Colon (tissue), 2 donors: ENCODE data around the gene MUC6.

ENCODE experiments used
- FAIRE-seq: peaks from 2 replicates; lab custom pipeline; 2012; peaks lifted over from hg19 to GRCh38; lab: Jason Lieb, UNC
- donor health status: control.
- donor health status: control.

The MUC6 gene

DNA sequence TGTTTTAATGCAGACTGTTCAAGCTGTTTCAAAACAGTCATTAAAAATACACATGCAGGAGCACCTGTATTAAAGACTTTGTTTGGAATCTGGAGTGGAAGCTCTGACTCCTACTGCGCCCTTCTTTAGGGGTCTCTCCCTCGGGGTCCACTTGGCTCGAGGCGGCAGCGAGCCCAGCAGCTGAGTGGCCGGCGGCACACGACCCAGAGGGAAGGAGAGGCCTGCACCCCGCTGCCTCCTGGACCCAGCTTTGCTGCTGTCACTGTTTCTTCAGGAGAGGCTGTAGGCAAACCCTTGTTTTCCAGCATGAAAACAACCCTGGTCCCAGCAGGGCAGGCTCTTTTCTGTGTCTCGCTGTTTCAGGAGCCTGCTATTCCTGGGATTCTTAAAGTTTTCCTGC, 29.2 kb downstream of the MUC6 start:
- no peak for FAIRE-seq

DNA sequence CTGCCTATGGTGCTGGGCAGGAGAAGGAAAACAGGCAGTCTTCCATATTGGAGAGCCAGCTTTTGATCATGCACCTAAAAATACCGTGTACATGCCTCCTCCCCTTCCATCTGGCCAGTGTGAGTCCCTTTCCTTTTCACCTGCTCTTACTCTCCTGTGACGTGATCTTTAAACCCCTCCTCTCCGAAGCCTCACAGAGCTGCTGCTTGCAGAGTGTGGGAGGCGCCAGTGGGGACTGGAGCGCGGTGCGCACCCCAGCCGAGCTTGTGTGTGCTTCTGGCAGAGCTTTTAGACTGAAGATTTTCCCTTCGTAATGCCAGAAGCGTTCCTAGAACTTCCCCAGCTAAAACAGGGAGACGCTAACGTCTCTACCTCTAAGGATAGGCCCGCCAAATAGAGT, 29.8 kb downstream of the MUC6 start:
- no peak for FAIRE-seq

DNA sequence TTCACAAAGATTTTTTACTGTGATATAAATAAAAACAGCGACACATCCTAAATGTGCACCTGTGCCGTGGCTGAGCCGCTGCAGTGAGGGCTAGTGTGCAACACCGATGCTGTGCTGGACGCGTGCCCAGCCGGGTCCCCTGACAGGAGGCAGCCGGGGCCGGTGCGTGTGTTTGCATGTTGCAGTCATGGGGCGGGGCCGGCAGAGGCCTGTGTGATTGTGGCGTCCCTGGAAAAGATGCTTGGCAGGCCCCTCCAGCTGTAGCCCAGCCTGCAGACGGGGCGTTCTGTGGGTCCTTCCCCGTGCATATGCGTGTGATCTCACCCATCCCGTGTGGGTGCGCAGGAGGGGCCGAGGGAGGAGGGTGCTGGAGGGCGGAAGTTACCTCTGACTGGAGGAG, 30.6 kb downstream of the MUC6 start:
- no peak for FAIRE-seq

DNA sequence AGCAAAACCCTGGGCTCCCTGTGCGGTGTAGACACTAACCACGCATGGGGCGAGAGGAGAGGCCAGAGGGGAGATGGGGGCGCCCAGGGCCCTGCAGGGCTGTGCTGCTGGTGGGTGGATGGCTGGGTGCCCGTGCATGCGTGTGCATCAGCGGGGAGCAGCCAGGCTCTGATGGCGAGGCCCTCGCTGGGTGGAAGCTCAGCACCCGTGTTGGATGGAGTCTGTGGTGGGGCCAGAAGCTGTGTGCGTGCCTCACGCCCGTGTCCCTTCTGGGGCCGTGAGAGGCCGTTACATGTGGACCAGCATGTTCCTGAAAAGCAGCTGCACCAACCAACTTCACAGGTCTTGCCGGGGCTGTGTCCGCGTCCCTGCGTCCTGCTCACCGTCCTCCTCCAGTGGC, 33.4 kb downstream of the MUC6 start:
- FAIRE-seq: no peak

DNA sequence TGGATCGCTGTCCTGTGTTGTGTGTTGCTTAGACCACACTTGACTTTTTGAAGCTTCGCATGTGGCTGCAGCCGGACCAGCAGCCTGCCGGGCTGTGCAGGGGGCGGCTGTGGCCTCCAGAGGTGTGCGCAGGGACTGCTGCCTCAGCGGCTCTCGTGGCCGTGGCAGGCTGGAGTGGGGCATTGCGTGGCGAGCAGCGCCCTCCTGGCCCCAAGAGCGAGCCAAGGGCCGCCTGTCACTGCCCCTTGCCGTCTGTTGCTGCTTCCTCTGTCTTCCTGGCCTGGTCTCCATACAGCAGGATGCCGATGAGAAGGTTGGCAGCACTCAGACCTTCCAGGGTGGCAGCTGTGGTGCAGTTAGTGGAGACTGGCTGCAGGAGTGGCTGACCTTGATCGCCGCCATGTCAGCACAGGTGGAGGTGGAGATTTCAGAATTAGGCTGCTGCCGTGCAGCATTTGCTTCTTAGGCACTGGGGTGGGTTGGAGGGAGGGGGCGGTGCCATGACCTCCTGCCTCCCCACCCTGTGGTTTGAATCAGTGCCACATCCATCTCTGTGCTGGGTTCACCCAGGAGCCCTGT, 34.0 kb downstream of the MUC6 start:
- FAIRE-seq: no peak

DNA sequence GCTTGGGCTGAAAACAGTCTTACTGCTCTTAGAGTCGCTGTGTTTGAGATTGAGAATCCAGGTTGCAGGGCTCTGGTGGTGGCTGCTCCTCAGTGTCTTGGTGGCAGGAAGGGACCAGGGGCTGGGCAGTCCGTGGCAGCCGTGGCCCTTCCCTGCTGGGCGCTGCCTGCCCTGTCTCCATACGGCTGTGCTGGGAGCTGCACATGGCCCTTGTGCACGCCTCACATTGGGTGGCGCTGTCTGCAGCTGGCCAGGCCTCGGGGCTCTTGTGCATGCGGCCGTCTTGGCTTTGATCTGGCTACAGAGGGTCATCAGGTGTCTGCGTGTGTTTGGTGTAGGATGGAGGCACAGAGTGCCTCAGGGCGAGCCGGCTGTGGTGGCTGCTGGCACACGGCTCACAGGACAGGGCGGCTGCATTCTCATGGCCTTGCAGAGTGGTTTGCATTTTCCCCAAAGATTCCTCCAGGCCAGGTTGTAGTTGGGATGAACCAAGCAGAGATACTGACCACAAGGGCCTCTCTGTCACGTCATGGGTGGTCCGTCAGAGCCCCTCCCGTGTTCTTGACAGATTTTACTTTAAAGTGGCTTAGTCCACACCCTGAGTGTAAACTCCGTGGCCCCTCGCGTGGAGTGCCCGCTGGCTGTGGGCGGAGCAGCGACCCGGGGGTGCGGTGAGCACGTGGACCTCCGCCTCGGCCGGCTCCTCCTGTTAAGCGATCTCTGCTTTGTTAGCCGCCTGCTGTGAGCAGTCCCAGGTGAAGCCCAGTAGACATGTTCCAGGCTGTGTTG, 34.7 kb downstream of the MUC6 start:
- FAIRE-seq: no peak

DNA sequence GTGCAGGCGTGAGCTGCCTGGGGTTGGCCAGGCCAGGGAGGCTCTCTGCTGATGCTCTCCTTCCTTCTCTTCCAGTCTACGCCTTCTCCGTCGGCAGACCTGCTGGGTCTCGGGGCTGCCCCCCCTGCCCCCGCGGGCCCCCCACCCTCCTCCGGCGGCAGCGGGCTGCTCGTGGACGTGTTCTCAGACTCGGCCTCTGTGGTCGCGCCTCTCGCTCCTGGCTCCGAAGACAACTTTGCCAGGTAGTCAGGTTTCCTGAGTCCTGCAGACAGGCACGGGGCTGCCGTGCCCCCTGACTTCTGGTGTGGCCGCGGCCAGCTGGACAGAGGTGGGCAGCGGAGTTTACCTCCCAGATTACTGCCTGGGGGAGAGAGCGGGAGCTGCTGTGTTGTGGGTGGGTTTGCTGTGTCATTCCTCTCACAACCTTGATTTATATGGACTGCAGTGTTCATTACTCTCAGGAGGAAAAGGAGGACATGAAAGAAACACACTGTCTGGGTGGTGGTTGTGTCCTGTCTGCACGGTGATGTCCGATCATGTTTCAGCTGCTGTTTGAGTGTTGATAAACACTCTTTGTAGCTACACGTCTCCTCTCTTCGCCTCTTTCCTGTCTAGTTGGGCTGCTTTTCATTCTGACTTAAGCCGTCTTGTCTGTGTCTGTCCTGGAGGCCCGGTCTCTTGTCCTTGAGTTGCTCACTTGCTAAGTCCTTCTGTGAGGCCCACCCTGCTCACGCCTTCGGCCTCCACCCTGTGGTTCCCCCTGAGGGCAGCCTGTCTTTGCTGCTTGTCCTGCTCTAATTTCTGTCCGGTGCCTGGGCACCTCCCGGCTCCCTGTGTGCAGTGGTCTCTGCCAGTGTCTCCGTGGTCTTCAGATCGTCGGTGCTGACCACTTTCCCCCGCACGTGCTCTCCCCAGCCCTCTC, 35.9 kb downstream of the MUC6 start:
- no peak for FAIRE-seq

DNA sequence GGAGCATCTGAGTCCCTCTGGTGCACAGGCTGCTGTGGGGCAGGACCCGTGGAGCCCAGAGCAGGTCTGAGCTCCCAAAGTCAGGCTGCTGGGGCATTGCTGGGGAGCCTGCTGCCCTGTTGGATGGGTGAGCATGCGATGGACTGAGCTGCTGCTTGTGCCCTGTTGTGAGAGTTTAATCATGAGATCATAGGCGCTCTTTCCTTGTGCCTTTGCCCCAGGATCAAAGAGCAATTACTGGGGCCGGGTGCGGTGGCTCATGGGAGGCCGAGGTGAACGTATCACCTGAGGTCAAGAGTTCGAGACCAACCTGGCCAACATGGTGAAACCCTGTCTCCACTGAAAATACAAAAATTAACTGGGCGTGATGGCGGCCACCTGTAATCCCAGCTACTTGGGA, 37.5 kb downstream of the MUC6 start:
- FAIRE-seq: no peak

DNA sequence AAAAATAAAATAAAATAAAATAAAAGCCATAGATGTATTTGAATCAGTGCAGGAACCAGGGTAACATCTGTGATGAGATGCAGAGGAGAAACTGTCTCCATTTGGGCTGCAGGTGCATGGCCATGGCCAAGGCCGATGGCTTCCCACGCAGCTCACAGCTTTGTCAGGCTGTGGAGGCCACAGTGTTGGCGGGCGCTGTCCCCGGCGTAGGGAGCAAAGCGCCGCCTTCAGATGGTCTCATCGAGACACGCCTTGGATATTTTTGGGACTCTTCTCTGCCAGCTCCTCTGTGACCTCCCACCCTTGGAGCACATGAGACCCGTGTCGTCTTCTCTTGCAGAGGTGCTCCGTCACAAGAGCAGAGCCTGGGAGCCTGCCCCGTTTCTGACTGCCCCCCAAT, 38.6 kb downstream of the MUC6 start:
- no peak for FAIRE-seq

DNA sequence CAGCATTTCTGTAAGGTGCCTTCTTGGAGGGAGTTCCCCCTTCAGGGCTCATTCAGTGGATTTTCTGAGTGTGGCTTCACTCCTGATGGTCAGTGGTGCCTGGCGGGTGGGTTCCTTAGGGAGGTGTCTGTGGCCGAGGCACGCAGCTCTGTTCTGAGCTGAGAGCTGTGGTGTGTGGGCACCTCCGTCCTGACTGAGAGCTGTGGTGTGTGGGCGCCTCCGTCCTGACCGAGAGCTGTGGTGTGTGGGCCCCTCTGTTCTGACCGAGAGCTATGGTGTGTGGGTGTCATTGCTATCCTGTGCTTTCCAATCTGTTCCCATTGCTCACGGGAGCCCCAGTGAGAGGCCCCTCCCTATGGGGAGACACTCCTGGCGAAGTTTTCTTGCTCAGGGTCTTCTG, 39.8 kb downstream of the MUC6 start:
- FAIRE-seq: no peak

DNA sequence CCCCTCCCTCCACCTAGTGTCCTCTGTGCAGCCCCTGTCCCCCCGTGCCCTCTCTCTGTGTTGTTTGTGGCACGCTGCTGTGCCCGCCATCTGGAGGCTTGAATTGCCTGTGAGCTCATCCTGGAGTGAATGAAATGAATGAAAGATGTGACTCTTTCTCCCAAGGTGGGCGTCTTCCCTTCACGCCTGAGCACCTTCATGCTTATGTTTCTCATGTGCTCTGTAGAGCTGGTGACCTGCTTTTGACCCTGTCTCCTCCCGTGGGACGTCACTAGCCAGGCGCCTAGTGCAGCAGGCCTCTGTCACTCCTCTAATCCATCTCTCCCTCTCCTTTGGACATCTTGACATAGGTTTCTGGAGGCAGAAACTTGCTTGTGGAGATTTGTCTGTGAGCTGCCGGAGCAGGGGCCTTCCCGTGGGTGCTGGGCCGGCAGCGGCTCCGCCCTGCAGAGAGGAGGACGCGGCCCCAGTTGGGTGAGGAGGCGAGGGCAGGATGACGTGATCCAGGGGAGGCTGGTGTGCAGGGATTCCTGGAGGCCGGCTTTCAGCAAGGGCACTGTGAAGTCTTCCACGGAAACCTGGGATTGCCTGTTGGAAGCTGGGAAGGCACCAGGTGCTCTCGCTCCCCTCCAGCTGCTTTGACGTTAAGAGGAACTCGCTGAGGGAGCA, 40.6 kb downstream of the MUC6 start:
- no peak for FAIRE-seq

DNA sequence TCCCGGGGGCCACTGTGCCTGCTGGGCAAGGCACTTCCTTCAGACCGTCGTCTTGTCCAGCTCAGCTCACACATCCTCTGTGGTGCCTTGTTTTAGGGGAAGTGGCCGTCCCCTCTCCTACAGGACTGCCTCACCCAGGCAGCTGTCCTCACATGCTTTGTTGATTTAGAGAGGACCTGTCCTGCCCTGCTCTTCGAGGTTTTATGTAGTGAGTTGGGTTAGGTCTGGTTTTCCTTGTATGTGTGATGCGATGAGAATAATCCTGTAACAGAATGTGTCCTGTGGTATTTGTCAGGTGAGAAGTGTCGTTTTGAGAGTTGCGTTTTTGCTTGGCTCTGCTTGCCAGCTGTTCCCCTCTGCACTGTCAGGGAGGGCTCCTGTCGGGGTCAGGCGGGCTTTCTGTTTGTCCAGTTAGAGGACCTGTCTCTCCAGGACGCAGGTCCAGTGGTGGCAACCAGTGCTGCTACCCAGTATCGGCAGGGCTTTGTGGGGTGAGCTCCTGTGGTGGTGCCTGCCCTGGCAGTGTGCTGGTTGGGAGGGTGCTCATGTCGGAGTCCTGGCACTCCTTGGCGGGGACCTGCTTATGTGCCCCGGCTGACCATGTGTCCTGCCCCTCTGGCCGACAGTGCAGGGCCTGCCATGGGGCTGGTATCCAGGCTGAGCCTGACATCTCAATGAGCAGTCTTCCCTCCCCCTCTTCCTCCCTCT, 41.3 kb downstream of the MUC6 start:
- no peak for FAIRE-seq

DNA sequence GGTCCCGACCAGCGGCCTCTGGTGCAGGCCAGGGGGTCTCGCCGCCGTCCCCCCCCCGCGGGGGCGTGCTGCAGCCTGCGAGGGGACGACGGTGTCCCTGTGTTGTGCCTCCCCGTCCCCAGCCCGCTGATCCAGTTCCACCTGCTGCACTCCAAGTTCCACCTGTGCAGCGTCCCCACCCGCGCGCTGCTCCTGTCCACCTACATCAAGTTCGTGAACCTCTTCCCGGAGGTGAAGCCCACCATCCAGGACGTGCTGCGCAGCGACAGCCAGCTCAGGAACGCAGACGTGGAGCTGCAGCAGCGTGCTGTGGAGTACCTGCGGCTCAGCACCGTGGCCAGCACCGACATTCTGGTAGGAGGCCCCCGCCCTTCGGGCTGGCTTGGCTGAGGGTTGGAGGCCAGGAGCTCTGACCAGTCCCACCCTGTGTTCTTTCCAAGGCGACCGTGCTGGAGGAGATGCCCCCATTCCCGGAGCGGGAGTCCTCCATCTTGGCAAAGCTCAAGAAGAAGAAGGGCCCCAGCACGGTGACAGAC, 42.8 kb downstream of the MUC6 start:
- no peak for FAIRE-seq

DNA sequence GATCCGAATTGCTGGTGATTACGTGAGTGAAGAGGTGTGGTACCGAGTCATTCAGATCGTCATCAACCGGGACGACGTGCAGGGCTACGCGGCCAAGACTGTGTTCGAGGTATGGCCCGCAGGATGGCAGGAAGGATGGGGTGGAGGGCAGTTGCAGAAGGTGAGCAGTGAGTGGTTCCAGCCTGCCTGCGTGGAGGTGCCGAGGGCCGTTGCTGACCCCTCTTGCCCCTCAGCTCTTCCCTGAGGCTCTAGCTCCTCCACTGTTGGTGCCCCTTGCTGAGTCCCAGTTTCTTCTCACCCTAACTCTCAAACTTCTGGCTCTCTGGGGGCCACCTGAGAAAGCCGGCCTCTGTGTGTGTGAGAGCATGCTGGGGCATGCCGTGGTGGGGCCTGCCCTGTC, 43.9 kb downstream of the MUC6 start:
- no peak for FAIRE-seq

DNA sequence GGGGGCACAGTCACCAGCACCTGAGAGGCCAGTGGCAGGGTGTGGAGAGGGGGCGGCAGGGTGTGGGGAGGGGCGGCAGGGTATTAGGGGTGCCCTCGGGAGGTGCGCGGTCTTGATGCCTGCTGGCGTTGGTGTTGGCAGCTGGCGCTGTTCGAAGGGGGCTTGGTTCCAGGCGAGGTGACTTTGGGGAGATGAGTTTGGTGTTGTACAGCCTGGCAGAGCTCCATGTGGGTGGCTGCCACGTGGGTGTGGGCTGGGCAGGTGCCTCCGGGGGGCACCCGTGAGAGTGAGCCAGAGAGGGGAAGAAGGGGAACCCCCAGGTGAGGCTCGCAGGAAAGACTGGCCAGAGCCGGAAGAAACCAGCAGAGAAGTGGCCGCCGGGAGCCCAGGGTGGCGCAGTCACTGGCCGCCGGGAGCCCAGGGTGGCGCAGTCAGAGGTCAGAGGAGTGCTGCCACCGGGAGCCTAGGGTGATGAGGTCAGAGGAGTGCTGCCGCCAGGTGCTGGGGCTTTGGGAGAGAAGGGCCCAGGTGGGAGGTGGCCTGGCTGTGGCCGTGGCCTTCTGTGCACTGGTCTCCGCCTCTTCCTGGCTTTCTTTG, 44.7 kb downstream of the MUC6 start:
- no peak for FAIRE-seq

DNA sequence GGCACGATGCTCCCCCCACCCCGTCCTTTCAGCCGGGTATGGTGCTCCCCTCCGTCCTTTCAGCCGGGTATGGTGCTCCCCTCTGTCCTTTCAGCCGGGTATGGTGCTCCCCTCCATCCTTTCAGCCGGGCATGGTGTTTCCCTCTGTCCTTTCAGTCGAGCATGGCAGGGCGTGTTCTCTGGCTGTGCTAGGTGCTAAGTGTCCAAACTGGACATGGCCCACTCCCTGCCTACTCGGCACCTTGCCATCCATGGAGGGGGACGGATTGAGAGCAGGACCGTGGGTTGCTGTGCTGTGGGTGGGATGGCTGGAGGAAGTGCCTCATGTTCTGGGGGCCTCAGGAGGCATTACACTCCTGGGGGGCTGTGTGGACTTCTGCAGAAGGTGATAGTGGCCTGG, 45.5 kb downstream of the MUC6 start:
- no peak for FAIRE-seq

DNA sequence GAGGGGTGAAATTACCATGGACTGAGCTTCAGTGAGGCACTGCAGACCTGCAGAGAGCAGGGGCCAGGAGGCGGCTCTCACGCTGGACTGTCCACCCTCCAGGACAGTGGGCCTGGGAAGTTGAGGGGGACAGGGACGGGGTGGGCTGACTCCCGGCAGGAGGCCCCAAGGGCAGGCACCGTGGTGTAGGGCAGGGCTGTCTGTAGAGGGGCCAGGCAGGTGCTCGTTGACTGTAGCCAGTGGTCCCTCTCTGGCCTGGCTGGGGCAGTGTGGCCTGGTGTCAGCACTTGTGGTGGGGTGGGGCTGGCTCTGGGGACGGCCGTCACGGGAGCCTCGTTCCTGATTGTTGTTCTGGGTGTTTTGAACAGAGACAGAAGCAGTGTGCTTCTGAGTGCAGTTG, 46.4 kb downstream of the MUC6 start:
- FAIRE-seq: no peak

DNA sequence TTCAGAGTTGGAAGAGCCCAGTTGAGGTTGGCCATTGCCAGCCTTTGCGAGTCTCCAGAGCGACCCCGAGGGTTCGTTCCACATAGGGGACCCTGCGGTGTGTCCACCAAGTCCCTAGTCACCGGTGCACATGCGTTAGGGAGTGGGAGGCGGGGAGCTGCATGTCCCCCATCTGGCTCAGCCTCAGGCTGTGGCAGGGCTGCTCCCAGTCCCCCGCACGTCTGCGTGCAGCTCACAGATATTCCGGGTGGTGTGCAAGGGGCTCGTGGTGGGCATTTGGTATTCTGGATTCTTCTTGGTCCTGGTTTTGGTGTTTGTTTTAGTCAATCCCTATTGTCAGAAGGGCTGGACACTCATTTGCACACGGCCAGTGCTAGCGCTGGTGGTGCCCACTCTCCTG, 48.8 kb downstream of the MUC6 start:
- no peak for FAIRE-seq

DNA sequence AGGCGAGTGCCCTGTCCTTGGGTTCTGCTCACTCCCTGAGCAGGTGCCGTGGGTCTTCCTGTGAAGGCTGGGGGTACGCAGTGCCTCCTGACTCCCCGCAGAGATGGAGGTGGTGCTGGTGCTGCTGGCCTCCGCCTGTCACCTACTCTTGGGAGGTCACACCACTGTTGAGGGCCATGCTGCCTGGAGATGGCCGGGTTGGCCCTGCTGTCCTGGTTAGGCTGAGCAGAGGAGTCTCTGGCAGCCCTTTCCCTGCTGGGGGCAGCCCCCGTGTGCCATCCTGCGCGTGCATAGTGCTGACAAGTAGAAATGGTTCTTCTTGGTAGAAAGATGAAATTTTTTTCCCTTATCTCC, 49.6 kb downstream of the MUC6 start:
- FAIRE-seq: no peak

DNA sequence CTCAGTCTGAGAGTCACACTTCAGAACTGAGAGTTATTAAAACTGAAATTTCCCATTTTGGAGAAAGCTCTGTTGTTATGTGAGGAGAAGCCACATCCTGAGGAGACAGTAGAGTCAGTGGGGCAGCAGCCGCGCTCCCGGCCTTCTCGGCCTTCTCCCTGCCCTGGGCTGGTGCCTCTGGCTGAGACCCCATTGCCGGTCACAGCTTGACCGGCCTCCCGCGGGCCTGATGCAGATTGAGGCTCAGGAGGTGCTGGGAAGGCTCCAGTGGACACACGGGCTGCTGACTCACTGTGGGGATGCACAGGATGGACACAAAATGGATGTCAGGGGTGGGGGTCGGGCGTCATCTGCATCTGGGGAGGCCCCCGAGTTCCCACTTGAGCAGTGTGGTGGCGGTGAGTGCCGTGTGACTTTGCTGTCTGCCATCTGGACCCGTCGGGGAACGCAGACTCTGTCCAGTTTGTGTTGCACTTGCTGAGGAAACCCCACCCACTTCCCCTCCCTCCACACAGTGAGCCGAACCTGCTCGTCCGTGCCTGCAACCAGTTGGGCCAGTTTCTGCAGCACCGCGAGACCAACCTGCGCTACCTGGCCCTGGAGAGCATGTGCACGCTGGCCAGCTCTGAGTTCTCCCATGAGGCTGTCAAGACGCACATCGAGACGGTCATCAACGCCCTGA, 50.1 kb downstream of the MUC6 start:
- no peak for FAIRE-seq

DNA sequence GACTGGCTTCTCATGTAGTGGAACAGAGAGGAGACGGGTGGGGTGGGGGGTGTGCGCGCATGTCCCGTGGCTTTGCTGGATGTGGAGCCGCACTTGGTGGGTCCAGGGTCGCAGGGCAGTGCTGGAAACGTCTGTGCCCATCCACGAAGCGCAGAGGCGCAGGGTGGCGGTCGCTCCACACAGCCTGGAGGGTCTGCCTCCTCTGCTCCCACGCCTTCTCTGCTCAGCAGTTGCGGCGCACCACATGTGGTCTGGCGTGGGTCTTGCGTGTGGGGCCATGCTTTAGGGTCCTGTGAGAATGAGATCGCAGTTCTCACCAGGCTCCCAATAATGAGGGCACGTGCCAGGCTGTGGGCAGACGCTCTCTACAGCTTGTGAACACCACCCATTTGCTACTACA, 50.7 kb downstream of the MUC6 start:
- no peak for FAIRE-seq
